IPS-18a (cell line): ENCODE data around the gene KRTAP12-2.
"Not testable (repeated sequence)": the region's sequence is repeated elsewhere in the genome, so short reads cannot be mapped to it uniquely, and the experiment has no call there.

ENCODE experiments used
- H3K27ac ChIP-seq: one replicate; pipeline ENCODE4 v1.5.1; 2013; ENCODE audit warnings: low read length
- H3K27me3 ChIP-seq: one replicate; pipeline ENCODE4 v1.6.1; 2013; ENCODE audit warnings: mild to moderate bottlenecking, low read length; ENCODE audit not compliant: control insufficient read depth, insufficient read depth
- H3K36me3 ChIP-seq: one replicate; pipeline ENCODE4 v1.6.1; 2013; ENCODE audit warnings: low read depth, low read length; ENCODE audit not compliant: control insufficient read depth
- H3K4me1 ChIP-seq: one replicate; pipeline ENCODE4 v1.6.1; 2013; ENCODE audit warnings: low read depth, low read length; ENCODE audit not compliant: control insufficient read depth
- H3K4me3 ChIP-seq: one replicate; pipeline ENCODE4 v1.5.1; 2013; ENCODE audit warnings: low read length
- H3K9ac ChIP-seq: one replicate; pipeline ENCODE4 v1.6.1; 2013; ENCODE audit warnings: mild to moderate bottlenecking, low read length, moderate library complexity
- H3K9me3 ChIP-seq: one replicate; pipeline ENCODE4 v1.6.1; 2013; ENCODE audit warnings: low read depth, low read length; ENCODE audit not compliant: control insufficient read depth

The KRTAP12-2 gene

DNA sequence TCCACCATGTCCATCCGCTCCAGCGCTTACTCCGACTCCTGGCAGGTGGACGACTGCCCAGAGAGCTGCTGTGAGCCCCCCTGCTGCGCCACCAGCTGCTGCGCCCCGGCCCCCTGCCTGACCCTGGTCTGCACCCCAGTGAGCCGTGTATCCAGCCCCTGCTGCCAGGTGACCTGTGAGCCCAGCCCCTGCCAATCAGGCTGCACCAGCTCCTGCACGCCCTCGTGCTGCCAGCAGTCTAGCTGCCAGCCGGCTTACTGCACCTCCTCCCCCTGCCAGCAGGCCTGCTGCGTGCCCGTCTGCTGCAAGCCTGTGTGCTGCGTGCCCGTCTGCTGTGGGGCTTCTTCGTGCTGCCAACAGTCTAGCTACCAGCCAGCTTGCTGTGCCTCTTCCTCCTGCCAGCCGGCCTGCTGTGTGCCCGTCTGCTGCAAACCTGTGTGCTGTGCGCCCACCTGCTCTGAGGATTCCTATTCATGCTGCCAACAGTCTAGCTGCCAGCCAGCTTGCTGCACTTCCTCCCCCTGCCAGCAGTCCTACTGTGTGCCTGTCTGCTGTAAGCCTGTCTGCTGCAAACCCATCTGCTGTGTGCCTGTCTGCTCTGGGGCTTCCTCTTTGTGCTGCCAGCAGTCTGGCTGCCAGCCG is 39.4 kb downstream of the KRTAP12-2 start:
- H3K36me3 ChIP-seq, H3K27me3 ChIP-seq, H3K9ac ChIP-seq, H3K4me1 ChIP-seq, H3K4me3 ChIP-seq, H3K27ac ChIP-seq: not testable (repeated sequence)
- H3K9me3 ChIP-seq: peaks cover 19% of the 10 kb centered on the region

DNA sequence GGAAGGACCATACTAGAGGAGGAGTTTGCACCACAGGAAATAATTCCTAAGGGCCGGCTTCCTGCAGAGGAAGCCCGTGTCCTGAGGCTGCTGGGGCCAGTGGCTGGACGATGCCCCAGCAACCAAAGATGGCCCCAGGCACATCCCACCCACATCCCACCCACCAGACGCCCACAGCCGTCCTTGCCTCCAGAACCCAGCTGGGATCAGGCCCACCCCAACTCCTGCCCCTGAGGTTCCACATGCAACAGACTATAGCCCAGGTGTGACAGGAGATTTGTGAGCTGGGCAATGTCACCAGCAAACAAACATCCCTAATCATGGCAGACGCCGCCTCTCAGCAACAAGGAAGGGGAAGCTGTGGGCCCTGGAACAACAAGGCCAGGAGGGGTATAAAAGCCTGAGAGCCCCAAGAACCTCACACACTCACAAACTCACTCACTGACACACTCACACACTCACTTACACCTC is 40.0 kb downstream of the KRTAP12-2 start, which contains the start of gene KRTAP10-9:
Gene KRTAP10-9, plus strand, starts transcription at position 421 of the 471 bp plus-strand sequence. CDS start 79 bp downstream, outside the sequence.
- H3K36me3 ChIP-seq: no peaks in the 10 kb centered on the region
- H3K4me1 ChIP-seq: no peaks in the 10 kb centered on the region
- H3K9me3 ChIP-seq: peaks cover 19% of the 10 kb centered on the region
- no peak within 1 kb of the TSS for H3K4me3 ChIP-seq
- no peaks in the 10 kb centered on the region for H3K27me3 ChIP-seq
- no peak within 1 kb of the TSS for H3K27ac ChIP-seq
- no peak within 1 kb of the TSS for H3K9ac ChIP-seq

DNA sequence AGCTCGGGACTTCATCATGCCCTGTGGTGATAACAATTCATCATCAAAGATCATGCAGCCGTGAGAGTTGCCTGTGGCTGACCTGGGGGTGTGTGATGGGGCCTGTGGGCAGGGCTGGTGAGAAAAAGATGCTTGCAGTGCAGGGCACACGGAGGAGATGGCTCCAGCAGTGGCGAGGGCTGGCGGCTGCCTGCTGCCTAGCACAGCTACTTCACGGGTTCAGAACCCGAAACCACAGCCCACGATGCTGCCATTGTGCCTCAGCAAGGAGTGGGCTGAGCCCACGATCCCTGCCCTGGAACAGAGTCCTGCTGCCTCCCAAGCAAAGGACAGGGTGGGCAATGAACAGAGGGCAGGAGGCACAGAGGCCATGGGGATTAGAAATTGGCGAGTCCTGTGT is 40.5 kb downstream of the KRTAP12-2 start:
- H3K4me3 ChIP-seq: no peak overlapping the region
- H3K9ac ChIP-seq: no peak overlapping the region
- peaks cover 19% of the 10 kb centered on the region for H3K9me3 ChIP-seq
- H3K4me1 ChIP-seq: no peaks in the 10 kb centered on the region
- H3K36me3 ChIP-seq: no peaks in the 10 kb centered on the region
- no peaks in the 10 kb centered on the region for H3K27me3 ChIP-seq
- no peak overlapping the region for H3K27ac ChIP-seq

DNA sequence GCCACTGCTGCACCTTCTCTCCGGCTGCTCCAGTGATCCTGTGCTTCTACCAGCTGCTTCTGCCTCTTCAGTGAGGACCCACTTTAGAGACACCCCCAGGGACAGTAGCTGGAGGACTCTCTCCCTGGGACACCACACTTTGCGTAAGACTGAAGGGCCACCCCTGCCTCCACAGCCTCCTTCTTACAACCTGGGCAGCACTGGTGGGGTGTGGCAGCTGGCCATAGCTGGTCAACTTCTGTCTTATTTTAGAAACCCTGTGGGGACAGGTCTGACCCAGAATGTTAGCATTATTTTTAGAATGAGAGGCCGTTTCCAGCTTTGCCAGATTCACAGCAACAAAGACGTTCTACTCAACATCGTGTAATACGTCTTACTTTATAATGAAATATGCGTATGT is 41.0 kb downstream of the KRTAP12-2 start:
- Histone ChIP-seq H3K27ac (no peak overlapping the region), H3K4me3 (no peak overlapping the region), H3K27me3 (no peaks in the 10 kb centered on the region), H3K36me3 (no peaks in the 10 kb centered on the region), H3K9me3 (peaks cover 19% of the 10 kb centered on the region), H3K9ac (no peak overlapping the region), H3K4me1 (no peaks in the 10 kb centered on the region)

DNA sequence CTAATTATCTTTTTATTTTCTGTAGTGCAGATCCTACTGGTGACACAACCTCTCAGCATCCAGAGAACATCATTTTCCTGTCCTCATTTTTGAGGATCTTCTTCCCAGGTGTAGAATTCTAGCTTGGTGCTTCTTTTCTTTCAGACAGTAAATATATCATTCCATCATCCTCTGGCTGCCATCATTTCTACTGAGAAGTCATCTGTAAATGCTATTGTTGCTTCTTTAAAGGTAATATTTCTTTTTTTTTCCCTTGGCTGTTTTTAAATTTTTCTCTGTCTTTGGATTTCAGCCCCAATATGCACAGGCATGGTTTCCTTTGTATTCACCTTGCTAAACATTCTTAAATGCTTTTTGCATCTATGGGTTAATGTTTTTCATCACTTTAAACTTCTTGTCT is 43.2 kb downstream of the KRTAP12-2 start:
- H3K9me3 ChIP-seq: peaks cover 19% of the 10 kb centered on the region
- no peaks in the 10 kb centered on the region for H3K4me1 ChIP-seq
- H3K4me3 ChIP-seq: no peak overlapping the region
- H3K27ac ChIP-seq: no peak overlapping the region
- H3K9ac ChIP-seq: no peak overlapping the region
- H3K36me3 ChIP-seq: no peaks in the 10 kb centered on the region
- H3K27me3 ChIP-seq: no peaks in the 10 kb centered on the region

DNA sequence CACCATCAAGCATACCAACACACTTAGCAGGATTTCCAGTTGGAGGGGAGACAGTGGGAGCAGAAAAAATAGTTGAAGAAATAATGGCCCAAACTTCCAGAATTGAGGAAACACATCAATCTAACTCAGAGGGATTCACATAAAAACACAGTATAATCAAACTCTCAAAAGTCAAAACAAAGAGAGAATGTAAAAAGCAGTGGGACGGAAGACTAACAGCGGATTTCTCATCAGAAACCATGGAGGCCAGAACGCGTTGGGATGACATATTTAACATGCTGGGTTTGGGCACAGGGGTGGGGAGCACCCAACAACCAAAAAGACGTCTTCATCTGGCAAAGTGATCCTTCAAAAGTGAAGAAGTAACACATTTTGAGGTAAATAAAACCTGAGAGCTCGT is 46.8 kb downstream of the KRTAP12-2 start:
- no peaks in the 10 kb centered on the region for H3K4me1 ChIP-seq
- peaks cover 15% of the 10 kb centered on the region for H3K9me3 ChIP-seq

DNA sequence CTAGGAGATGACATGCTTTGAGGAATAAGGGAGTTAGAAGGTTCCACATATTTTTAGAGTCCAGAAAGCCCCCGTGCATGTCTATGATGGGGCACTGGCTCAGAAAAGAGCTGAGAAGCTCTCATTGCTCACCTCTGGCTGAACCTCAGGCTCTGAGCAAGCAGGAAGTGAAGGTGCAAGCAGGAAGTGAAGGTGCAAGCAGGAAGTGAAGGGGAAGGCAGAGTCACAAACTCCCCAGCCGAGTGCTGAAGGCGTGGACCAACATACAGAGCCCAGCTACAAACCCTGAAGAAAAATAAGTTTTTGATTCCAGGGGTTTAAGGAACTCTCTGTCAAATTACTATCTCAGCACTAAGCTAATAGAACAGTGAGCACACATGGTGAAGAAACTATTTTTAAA is 47.8 kb downstream of the KRTAP12-2 start:
- Histone ChIP-seq H3K27ac (no peak overlapping the region), H3K9me3 (peaks cover 11% of the 10 kb centered on the region), H3K27me3 (no peaks in the 10 kb centered on the region), H3K4me3 (no peak overlapping the region), H3K9ac (no peak overlapping the region), H3K4me1 (no peaks in the 10 kb centered on the region), H3K36me3 (no peaks in the 10 kb centered on the region)

More for the DNA sequence above, 46.8 kb downstream of the KRTAP12-2 start:
- H3K4me3 ChIP-seq: no peak overlapping the region
- H3K27me3 ChIP-seq: no peaks in the 10 kb centered on the region
- H3K9ac ChIP-seq: no peak overlapping the region
- H3K27ac ChIP-seq: no peak overlapping the region
- H3K36me3 ChIP-seq: no peaks in the 10 kb centered on the region

DNA sequence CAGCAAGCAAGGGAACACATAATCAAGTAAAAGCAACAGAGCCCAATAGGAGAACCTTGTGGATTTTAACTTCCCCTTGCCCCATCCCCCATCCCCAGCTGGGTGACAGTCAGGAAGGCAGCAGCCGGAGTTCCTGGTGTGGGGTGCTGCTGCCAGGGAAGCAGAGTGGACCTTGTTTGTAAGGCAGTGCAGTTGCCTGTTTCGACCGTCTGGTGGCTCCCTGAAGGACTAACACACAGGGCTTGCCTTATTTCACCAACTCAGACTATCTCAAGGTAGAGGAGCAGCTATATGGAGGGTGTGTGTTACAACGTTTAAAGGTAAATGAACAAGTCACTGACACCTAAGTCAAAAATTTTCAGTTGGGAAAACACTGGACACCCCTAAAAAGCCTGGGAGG is 48.2 kb downstream of the KRTAP12-2 start:
- H3K36me3 ChIP-seq: no peaks in the 10 kb centered on the region
- peaks cover 7% of the 10 kb centered on the region for H3K9me3 ChIP-seq
- no peak overlapping the region for H3K9ac ChIP-seq
- no peaks in the 10 kb centered on the region for H3K27me3 ChIP-seq
- no peaks in the 10 kb centered on the region for H3K4me1 ChIP-seq
- no peak overlapping the region for H3K4me3 ChIP-seq
- H3K27ac ChIP-seq: no peak overlapping the region

DNA sequence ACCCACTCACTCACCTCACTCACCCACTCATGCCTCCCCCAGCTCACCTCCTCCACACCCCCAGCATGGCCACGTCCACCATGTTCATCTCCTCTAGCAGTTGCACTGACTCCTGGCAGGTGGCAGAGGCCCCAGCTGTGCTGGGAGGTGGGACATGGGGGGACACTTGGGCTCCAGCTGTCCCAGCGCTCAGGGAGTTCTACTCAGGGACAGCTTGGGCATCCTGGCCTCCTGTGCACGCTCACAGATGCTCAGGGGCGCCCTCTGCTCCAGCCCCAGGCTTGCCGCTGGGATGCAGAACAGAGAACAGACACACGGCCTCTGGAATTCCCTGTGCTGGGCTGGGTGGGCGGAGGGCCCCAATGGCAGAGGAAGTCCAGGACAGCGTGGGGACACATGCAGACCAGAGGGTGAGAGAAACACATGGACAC is 49.6 kb downstream of the KRTAP12-2 start:
- H3K4me1 ChIP-seq: no peaks in the 10 kb centered on the region
- no peak overlapping the region for H3K27ac ChIP-seq
- H3K36me3 ChIP-seq: no peaks in the 10 kb centered on the region
- no peaks in the 10 kb centered on the region for H3K27me3 ChIP-seq
- no peak overlapping the region for H3K9ac ChIP-seq
- no peak overlapping the region for H3K4me3 ChIP-seq
- H3K9me3 ChIP-seq: no peaks in the 10 kb centered on the region

DNA sequence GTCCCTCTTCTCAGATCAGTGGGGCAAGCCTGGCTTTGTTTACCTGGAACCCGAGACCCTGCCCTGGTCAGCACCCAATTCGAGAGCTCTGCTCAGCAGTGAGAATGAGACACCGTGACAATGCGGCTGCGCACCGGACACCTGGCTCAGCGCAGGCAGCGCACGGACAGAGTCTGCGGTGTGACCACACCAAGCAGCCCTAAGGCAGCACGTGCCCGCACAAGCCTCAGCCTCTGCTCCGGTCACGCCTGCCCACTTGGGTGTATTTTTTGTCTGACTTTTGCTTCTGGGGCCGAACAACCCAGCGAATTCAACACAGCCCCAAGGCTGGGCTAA is 50.2 kb downstream of the KRTAP12-2 start:
- no peaks in the 10 kb centered on the region for H3K27me3 ChIP-seq
- peaks cover 1% of the 10 kb centered on the region for H3K9me3 ChIP-seq
- H3K4me1 ChIP-seq: no peaks in the 10 kb centered on the region
- H3K9ac ChIP-seq: no peak overlapping the region
- no peak overlapping the region for H3K27ac ChIP-seq
- no peak overlapping the region for H3K4me3 ChIP-seq
- no peaks in the 10 kb centered on the region for H3K36me3 ChIP-seq
